HG03139 (cell line): ENCODE results near the gene PTPN1.
"Not testable (repeated sequence)": the region's sequence is repeated elsewhere in the genome, so short reads cannot be mapped to it uniquely, and the experiment has no call there.

Experiments
- ATAC-seq: cut with Tn5 transposase; IDR thresholded peaks from one replicate; pipeline ENCODE4 v1.9.1; 2021; ENCODE audit not compliant: unreplicated experiment

PTPN1 gene

GRCh38 chr20:50552979-50553378 lies 42.8 kb downstream of the PTPN1 start:
- ATAC-seq = no peak

- ATAC-seq = no peak
Measured at GRCh38 chr20:50554694-50555579, 44.8 kb downstream of the PTPN1 start.

GRCh38 chr20:50555662-50556061 lies 45.5 kb downstream of the PTPN1 start:
- no peak for ATAC-seq

GRCh38 chr20:50557549-50558134 lies 47.5 kb downstream of the PTPN1 start:
- ATAC-seq = no peak

GRCh38 chr20:50558483-50558925 lies 48.3 kb downstream of the PTPN1 start:
- no peak for ATAC-seq

GRCh38 chr20:50559149-50559548 lies 49.0 kb downstream of the PTPN1 start:
- ATAC-seq = no peak

- no peak for ATAC-seq
Measured at GRCh38 chr20:50559856-50560638, 49.9 kb downstream of the PTPN1 start.

- no peak for ATAC-seq
Measured at GRCh38 chr20:50560867-50561266, 50.7 kb downstream of the PTPN1 start.

GRCh38 chr20:50561379-50562078 lies 51.3 kb downstream of the PTPN1 start:
- ATAC-seq = no peak

- ATAC-seq = no peak
Measured at GRCh38 chr20:50562262-50562701, 52.1 kb downstream of the PTPN1 start.

GRCh38 chr20:50563133-50563944 lies 53.2 kb downstream of the PTPN1 start:
- no peak for ATAC-seq

- ATAC-seq = no peak
Measured at GRCh38 chr20:50565383-50565782, 55.2 kb downstream of the PTPN1 start.

GRCh38 chr20:50565871-50566270 lies 55.7 kb downstream of the PTPN1 start:
- ATAC-seq = no peak

GRCh38 chr20:50567860-50568548 lies 57.8 kb downstream of the PTPN1 start:
- ATAC-seq = no peak

GRCh38 chr20:50568549-50568942 lies 58.4 kb downstream of the PTPN1 start:
- ATAC-seq = no peak

GRCh38 chr20:50569487-50569863 lies 59.3 kb downstream of the PTPN1 start:
- not testable (repeated sequence) for ATAC-seq

GRCh38 chr20:50569864-50570836 lies 60.0 kb downstream of the PTPN1 start:
- ATAC-seq = no peak

GRCh38 chr20:50571466-50571865 lies 61.3 kb downstream of the PTPN1 start:
- no peak for ATAC-seq
